Measurements from ENCODE around the gene SLC10A3. TPM values are rescaled to one million over a fixed set of nuclear protein-coding genes. Genes with fewer than 3 reads are reported as not detected.
"Not testable (repeated sequence)": the region's sequence is repeated elsewhere in the genome, so short reads cannot be mapped to it uniquely, and the experiment has no call there.

The SLC10A3 gene
- total RNA-seq, 1 donor from 2014 or later = 66.2 TPM

GRCh38 chrX:154507673-154508383, 17.4 kb upstream of the SLC10A3 start:
- Histone ChIP-seq H3K4me1 (no peaks in the 10 kb centered on the region), H3K27ac (no peak overlapping the region), H3K36me3 (peaks cover 0 to 34% of the 10 kb centered on the region in 2 donors), H3K9me3 (no peaks in the 10 kb centered on the region), H3K27me3 (no peaks in the 10 kb centered on the region), H3K4me3 (no peak overlapping the region)
- TF ChIP-seq CTCF (IDR thresholded peaks at IDR 0.05) = no peak
- intact Hi-C loops (cut with DNase I) = no loop called here
- DNase-seq (ENCODE audit: low spot score in 2 of 2) = no peak

GRCh38 chrX:154506483-154507332, 16.3 kb upstream of the SLC10A3 start:
- Histone ChIP-seq H3K36me3 (peaks cover 0 to 34% of the 10 kb centered on the region in 2 donors), H3K27me3 (no peaks in the 10 kb centered on the region), H3K27ac (no peak overlapping the region), H3K9me3 (no peaks in the 10 kb centered on the region), H3K4me1 (no peaks in the 10 kb centered on the region), H3K4me3 (no peak overlapping the region)
- no peak for TF ChIP-seq CTCF (IDR thresholded peaks at IDR 0.05)
- intact Hi-C loops (cut with DNase I) = no loop called here
- DNase-seq (ENCODE audit: low spot score in 2 of 2) = no peak

- Histone ChIP-seq H3K36me3 (peaks cover 0 to 34% of the 10 kb centered on the region in 2 donors), H3K27me3 (no peaks in the 10 kb centered on the region), H3K27ac (no peak overlapping the region), H3K4me3 (no peak overlapping the region), H3K4me1 (no peaks in the 10 kb centered on the region), H3K9me3 (no peaks in the 10 kb centered on the region)
- no peak for TF ChIP-seq CTCF (IDR thresholded peaks at IDR 0.05)
- DNase-seq (ENCODE audit: low spot score in 2 of 2) = no peak
- intact Hi-C loops (cut with DNase I) = no loop called here
These were observed 15.3 kb upstream of the SLC10A3 start for GRCh38 chrX:154505734-154506133.

GRCh38 chrX:154502989-154503388, 12.6 kb upstream of the SLC10A3 start:
- no peaks in the 10 kb centered on the region for H3K4me1 ChIP-seq
- no peaks in the 10 kb centered on the region for H3K9me3 ChIP-seq
- H3K27me3 ChIP-seq = no peaks in the 10 kb centered on the region
- no peak for TF ChIP-seq CTCF (IDR thresholded peaks at IDR 0.05)
- H3K4me3 ChIP-seq = no peak overlapping the region
- no peak for DNase-seq (ENCODE audit: low spot score in 2 of 2)
- intact Hi-C loops (cut with DNase I) = no loop called here
- H3K36me3 ChIP-seq = peaks cover 0 to 24% of the 10 kb centered on the region in 2 donors
- no peak overlapping the region for H3K27ac ChIP-seq

- H3K9me3 ChIP-seq = no peaks in the 10 kb centered on the region
- intact Hi-C loops (cut with DNase I) = no loop called here
- no peak overlapping the region for H3K4me3 ChIP-seq
- DNase-seq (ENCODE audit: low spot score in 2 of 2) = no peak
- no peak overlapping the region for H3K27ac ChIP-seq
- no peaks in the 10 kb centered on the region for H3K27me3 ChIP-seq
- no peak for TF ChIP-seq CTCF (IDR thresholded peaks at IDR 0.05)
- peaks cover 0 to 16% of the 10 kb centered on the region in 2 donors for H3K36me3 ChIP-seq
- no peaks in the 10 kb centered on the region for H3K4me1 ChIP-seq
These were observed 11.7 kb upstream of the SLC10A3 start for GRCh38 chrX:154502098-154502497.

- H3K27ac ChIP-seq; H3K4me3 ChIP-seq; H3K4me1 ChIP-seq; DNase-seq (ENCODE audit: low spot score in 2 of 2); H3K27me3 ChIP-seq; H3K9me3 ChIP-seq; intact Hi-C loops (cut with DNase I); H3K36me3 ChIP-seq: not testable (repeated sequence)
These were observed 11.0 kb upstream of the SLC10A3 start for GRCh38 chrX:154501423-154501822.

- H3K4me1 ChIP-seq; H3K4me3 ChIP-seq; H3K9me3 ChIP-seq; intact Hi-C loops (cut with DNase I); H3K36me3 ChIP-seq; DNase-seq (ENCODE audit: low spot score in 2 of 2); H3K27me3 ChIP-seq; H3K27ac ChIP-seq: not testable (repeated sequence)
These were observed 6.2 kb upstream of the SLC10A3 start for GRCh38 chrX:154496591-154497137.

Measured in ascending aorta (tissue), 2 donors.